Breast epithelium (tissue), 3 donors: ENCODE measurements around the gene PHLPP2.

Source experiments
- POLR2A ChIP-seq: fragments of 450-650 bp; IDR thresholded peaks from one replicate; pipeline ENCODE4 v1.6.1; 2016; ENCODE audit warnings: antibody characterized with exemption, mild to moderate bottlenecking, moderate library complexity
- POLR2AphosphoS5 ChIP-seq, 3 donors: sonication (generic); formaldehyde crosslinking; IDR thresholded peaks; one replicate each; pipeline ENCODE4 v1.6.1; 2017; ENCODE audit warnings: antibody characterized with exemption in 3 of 3
- TF ChIP-seq, protein P1 (sequence below), 3 donors: fragments of 450-650 bp; IDR thresholded peaks; one replicate each; pipeline ENCODE4 v1.5.1; 2016 to 2017; ENCODE audit warnings: antibody characterized with exemption in 3 of 3, mild to moderate bottlenecking in 3 of 3, moderate library complexity in 3 of 3

DNA sequence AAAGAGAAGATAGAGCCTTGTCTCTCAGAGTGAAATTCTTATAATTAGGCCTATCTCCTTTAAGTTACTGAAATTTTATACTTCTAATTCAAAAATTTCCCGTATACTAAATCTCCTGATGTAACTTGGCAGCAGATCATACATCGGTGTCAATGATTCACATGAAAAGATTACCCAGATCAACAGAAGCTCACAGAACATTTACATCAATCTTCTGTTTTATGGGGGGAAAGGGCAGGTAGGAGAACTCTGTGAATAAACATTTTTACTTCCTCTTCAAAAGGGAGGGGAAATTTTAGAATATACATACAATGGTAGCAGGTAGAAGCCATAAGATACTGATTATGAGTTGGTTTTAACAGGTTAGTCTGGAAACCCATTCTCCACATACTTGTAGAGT, 43.1 kb downstream of the PHLPP2 start:
- no peak for TF ChIP-seq POLR2A
- TF ChIP-seq, protein P1, sequence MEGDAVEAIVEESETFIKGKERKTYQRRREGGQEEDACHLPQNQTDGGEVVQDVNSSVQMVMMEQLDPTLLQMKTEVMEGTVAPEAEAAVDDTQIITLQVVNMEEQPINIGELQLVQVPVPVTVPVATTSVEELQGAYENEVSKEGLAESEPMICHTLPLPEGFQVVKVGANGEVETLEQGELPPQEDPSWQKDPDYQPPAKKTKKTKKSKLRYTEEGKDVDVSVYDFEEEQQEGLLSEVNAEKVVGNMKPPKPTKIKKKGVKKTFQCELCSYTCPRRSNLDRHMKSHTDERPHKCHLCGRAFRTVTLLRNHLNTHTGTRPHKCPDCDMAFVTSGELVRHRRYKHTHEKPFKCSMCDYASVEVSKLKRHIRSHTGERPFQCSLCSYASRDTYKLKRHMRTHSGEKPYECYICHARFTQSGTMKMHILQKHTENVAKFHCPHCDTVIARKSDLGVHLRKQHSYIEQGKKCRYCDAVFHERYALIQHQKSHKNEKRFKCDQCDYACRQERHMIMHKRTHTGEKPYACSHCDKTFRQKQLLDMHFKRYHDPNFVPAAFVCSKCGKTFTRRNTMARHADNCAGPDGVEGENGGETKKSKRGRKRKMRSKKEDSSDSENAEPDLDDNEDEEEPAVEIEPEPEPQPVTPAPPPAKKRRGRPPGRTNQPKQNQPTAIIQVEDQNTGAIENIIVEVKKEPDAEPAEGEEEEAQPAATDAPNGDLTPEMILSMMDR (IDR thresholded peaks at IDR 0.05), result no peak
- no peak for TF ChIP-seq POLR2AphosphoS5 (IDR thresholded peaks at IDR 0.05)
